Esophagus squamous epithelium (tissue), 4 donors: ENCODE data around the gene NAT8L.

ENCODE experiments used
- CTCF ChIP-seq, 6 experiments: fragments of 450-650 bp in 4 of 6; fragments of 200-600 bp in 2 of 6; sonication (generic) in 2 of 6; IDR thresholded peaks; one replicate each; pipeline ENCODE4 v1.5.1; 2016 to 2019; ENCODE audit warnings: antibody characterized with exemption in 6 of 6, mild to moderate bottlenecking in 4 of 6, moderate library complexity in 4 of 6
- POLR2A ChIP-seq, 4 donors: fragments of 450-650 bp; IDR thresholded peaks; one replicate each; pipeline ENCODE4 v1.6.1; 2017; ENCODE audit warnings: antibody characterized with exemption in 4 of 4, mild to moderate bottlenecking in 4 of 4, moderate library complexity in 3 of 4

GRCh38 chr4:2068198-2068470 is 9.0 kb downstream of the NAT8L start:
- TF ChIP-seq CTCF (IDR thresholded peaks at IDR 0.05) (no peak), POLR2A (IDR thresholded peaks at IDR 0.05) (no peak)
